ENCODE measurements around the gene CCT6B.

Gene CCT6B

GRCh38 chr17:34883106-34884000, 77.9 kb downstream of the CCT6B start:
- no peak for DNase-seq

- no peak for DNase-seq
Observed at GRCh38 chr17:34879146-34879545, 82.1 kb downstream of the CCT6B start.
